Amygdala (tissue), 56 donors: ENCODE data around the gene AHCY.
"Not testable (repeated sequence)": the region's sequence is repeated elsewhere in the genome, so short reads cannot be mapped to it uniquely, and the experiment has no call there.

ENCODE experiments used
- DNase-seq, 56 donors: peaks; one replicate each; lab custom pipeline; 2025; lab: John Stamatoyannopoulos, UW

The AHCY gene

GRCh38 chr20:34328207-34328606 is 25.1 kb upstream of the AHCY start:
- not testable (repeated sequence) for DNase-seq

DNA sequence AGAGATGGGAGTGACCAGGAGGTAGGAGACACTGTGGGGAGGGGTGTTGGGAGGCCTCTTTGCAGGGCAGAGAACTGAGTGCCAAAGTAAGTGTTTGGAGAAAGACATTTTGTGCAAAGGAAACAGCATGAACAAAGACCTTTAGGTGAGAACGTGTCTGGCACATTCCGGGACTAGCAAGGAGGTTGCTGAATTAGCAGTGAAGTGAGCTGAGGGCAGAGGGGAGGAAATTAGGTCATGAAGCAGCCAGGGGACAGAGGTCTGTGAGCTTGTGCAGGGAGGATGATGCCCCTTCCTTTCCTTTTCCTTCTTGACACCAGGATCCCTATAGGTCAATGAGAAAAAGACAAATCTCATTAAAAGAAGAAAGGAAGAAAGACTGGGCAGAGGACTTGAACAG is 21.4 kb upstream of the AHCY start:
- DNase-seq, result no peak

- DNase-seq, result no peak
These were observed 19.3 kb upstream of the AHCY start for GRCh38 chr20:34322267-34323105.

DNA sequence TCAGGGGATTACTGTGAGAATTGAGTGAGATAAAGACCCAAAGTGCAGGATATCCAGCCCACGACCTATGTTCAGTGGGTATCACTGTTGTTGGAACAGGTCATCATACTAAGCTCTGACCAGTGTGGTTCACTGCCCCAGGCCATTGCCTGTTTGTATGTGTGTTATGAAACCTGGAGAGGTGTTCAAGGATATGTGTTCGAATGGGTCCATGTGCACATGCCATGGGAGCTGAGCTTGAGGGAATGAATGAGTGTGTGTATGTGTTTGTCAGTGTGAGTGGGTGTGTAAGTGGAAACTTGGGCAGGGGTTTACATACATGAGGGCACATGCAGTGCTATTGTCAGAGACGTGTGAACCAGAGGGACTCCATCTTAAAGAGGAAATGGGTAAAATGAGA is 17.7 kb upstream of the AHCY start:
- DNase-seq, result no peak

DNA sequence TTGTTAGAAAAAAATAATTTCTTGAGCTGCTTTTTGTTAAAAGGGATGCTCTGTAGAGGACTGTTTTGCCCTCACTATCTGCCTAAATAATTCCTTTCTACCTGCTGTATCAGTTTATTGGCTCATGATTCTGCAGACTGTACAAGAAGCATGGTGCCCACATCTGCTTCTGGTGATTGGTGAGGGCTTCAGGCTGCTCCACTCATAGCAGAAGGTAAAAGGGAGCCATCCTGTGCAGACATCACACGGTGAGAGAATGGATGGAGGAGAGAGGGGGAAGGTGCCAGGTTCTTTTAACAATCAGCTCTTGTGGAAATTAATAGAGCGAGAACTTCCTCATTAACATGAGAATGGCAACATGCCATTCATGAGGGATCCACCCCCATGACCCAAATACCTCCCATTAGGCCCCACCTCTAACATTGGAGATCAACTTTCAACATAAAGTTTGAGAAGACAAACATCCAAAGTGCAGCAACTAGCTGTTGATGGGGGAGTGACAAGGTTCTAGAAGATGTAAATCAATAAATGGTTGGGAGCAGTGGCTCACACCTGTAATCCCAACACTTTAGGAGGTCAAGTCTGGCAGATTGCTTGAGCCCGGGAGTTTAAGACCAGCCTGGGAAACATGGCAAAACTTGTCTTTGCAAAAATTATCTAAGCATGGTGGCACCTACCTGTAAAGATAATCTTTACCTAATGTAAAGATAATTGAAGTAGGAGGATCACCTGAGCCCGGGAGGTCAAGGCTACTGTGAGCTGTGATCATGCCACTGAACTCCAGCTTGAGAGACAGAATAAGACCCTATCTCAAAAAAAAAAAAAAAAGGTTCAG is 15.7 kb upstream of the AHCY start:
- no peak for DNase-seq

GRCh38 chr20:34316196-34316814 is 13.2 kb upstream of the AHCY start:
- DNase-seq, result no peak

DNA sequence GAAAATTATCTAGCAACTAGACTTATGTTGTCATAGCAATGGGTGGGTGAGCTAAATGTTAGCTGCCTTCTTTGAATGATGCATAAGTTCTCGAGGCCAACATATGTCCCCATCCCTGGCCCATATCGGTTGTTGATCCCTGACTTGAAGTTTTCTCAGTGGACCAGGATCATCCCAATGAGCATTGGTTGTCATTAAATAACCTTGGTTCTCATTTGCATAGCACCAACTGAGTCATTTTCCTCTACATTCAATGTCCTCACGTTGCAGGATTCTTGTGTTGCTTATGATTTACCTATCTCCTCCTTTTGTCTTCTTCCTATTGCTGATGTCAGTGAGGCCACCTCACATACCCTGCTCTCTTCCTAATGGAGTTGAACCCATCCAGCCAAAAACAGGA is 12.1 kb upstream of the AHCY start:
- DNase-seq, result no peak

- peak in 55 of 56 donors; percentile 30 to 92 (median 79) for DNase-seq
These were observed 9.5 kb upstream of the AHCY start for GRCh38 chr20:34312544-34313217.

GRCh38 chr20:34312024-34312460 is 8.9 kb upstream of the AHCY start:
- no peak for DNase-seq

GRCh38 chr20:34311118-34312023 is 8.2 kb upstream of the AHCY start:
- peak in 10 of 56 donors; percentile 3 to 22 (median 18) for DNase-seq

DNA sequence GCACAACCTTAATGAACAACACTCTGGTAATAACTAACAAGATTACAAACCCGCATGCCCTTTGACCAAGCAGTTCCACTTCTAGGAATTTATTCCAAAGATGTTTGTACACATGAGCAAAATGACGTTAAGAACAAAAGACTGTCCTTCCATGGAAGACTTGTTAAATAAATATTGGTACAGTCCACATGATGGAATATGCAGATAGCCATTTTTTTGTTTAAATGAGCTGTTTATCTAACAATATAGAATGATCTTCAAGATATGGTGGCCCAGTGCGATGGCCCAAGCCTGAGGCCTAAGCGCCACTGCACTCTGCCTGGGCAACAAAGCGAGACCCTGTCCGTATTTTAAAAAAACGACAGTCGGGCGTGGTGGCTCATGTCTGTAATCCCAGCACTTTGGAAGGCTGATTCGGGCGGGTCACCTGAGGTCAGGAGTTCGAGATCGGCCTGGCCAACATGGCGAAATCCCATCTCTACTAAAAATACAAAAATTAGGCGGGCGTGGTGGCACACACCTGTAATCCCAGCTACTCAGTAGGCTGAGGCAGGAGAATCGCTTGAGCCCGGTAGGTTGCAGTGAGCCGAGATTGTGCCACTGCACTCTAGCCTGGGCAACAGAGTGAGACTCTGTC is 7.4 kb upstream of the AHCY start:
- no peak for DNase-seq

GRCh38 chr20:34309691-34310090 is 6.5 kb upstream of the AHCY start:
- DNase-seq, result no peak

- DNase-seq, result no peak
These were observed 2.4 kb upstream of the AHCY start for GRCh38 chr20:34305333-34306230.

GRCh38 chr20:34302312-34302722 is 838 bp downstream of the AHCY start:
- DNase-seq, result no peak

DNA sequence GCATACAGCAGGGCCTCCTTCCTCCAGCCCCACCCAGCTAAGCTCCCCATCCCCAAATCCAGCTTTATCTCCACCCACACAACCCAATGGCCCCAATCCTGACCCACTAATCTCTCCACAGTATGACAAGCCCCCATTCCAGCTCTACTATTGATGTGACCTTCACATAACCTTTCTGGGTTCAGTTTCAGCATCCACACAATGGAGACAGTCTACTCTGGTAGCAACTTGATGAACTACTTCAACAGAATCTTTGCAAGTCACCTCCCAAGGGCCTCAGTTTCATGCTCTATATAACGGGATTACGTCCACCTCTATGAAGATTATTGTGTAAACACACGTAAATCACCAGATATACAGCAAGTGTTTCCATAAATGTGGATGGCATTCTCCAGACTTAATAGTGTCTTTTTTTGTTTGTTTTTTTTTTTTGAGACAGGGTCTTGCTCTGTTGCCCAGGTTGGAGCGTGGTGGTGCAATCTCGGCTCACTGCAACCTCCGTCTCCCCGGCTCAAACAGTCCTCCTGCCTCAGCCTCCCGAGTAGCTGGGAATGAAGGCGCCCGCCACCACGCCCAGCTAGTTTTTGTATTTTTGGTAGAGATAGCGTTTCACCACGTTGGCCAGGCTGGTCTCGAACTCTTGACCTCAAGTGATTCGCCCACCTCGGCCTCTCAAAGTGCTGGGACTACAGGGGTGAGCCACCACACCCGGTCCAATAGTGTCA is 1.4 kb downstream of the AHCY start:
- DNase-seq, result no peak

DNA sequence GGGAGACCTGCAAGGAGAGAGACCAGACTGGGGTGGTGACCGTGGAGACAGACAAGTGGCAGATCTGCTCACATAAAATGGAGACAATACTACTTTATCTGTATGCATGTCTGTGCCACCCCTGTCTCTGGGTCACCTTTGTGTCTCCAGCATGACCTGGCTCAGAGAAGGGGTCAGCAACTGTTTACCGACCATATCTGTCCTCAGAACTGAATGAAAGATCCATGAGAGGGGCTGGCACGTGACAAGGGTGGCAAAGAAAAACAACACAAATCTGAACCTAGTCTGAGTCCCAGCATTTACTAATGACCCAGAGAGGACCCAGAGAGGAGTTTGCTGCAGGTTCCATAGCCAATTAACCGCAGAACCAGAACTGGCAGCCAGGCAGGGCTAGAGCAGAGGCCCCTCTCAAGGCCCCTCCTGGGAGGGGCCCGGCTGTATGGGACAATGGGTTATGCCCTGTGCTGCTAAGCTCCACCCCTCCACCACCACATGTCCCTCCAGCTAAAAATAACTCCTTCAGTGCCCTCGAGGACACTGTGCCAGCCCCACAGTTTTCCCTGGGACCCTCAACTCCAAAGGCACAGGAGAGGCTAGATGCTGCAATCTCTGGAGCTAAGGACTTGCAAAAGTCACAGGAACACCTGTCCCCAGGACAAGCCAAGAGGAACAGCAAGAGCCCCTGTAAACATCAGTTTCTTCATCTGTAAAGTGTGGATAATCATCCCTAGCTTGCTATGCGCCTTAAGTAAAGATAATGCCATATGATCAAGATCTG is 2.2 kb downstream of the AHCY start:
- peak in 1 of 56 donors; percentile 5 for DNase-seq
